Spleen (tissue), 7 donors: Measurements from ENCODE around the gene CCDC89.

Experiments
- CTCF ChIP-seq, 11 experiments: fragments of 200-600 bp in 7 of 11; fragments of 450-650 bp in 4 of 11; sonication (generic) in 4 of 11; IDR thresholded peaks in 8 of 11; conservative IDR thresholded peaks in 3 of 11; 1 replicate in 7 of 11; 2 replicates in 4 of 11; pipeline versions ENCODE4 v1.4.0 to v1.8.0; 2016 to 2021; ENCODE audit warnings: antibody characterized with exemption in 11 of 11, inconsistent platforms in 4 of 11, mild to moderate bottlenecking in 1 of 11
- POLR2A ChIP-seq, 3 donors: fragments of 450-650 bp; IDR thresholded peaks; one replicate each; pipeline ENCODE4 v1.5.1; 2017; ENCODE audit warnings: antibody characterized with exemption in 3 of 3, mild to moderate bottlenecking in 1 of 3
- donor health status: DM: no; HTN: no; CAD: no; lungs with moderate emphysema.
- donor health status: DM: no; HTN: no; CAD: no.
- donor health status: DM: no; HTN: no; CAD: no.

- TF ChIP-seq CTCF (IDR thresholded peaks at IDR 0.05 in 8 of 11, conservative IDR thresholded peaks at IDR 0.05 in 3 of 11) = no peak
- no peak for TF ChIP-seq POLR2A (IDR thresholded peaks at IDR 0.05)
Measured at GRCh38 chr11:85663080-85663752, 22.8 kb downstream of the CCDC89 start.
